GM21737 (cell line): ENCODE data around the gene KCNMB1.
"Not testable (repeated sequence)": the region's sequence is repeated elsewhere in the genome, so short reads cannot be mapped to it uniquely, and the experiment has no call there.

Experiments
- ATAC-seq: cut with Tn5 transposase; IDR thresholded peaks from one replicate; pipeline ENCODE4 v1.9.1; 2021; ENCODE audit warnings: mild to moderate bottlenecking, moderate library complexity; ENCODE audit not compliant: unreplicated experiment

KCNMB1 gene

DNA sequence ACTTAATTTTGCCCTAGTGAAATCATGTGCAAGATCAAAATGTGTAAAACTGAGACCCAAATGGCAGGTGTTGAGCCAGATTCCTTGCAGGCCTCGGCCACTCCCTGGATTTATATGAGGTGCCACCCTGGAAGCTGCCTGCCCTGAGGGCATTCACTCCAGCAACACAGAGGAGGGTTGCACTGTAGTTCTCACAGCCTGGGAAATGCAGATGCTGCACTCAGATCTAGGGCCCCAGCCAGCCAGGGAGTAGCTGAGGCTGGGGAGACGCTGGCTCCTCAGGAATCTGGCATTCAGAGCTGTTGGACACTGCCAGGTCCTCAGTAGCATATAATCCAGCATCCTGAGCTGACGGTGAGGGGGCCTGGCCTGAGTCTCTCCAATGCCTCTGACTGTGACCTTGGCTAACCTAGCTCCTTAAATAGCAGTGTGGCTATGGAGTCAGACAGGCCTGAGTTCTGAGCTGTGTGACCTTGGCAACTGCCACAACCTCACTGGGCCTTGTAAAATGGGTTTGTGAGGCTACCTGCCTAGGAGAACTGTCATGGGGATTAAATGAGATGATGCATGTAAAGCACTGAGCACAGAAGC is 8.7 kb downstream of the KCNMB1 start:
- no peak for ATAC-seq

DNA sequence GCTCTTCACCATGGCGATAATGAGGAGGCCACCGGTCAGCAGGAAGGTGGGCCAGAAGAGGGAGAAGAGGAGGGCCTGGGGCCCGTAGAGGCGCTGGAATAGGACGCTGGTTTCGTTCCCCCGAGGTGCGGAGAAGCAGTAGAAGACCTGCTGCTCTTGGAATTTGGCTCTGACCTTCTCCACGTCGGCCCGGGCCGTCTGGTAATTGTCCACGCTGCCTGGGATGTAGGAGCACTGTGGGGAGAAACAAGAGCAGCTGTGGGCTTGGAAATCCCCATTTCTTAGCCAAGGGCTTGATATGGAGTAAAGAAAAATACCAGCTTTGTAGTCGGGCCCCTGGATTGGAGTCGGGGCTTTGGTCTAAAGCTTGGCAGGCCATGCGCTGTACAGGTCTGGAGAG is 10.4 kb downstream of the KCNMB1 start:
- no peak for ATAC-seq

DNA sequence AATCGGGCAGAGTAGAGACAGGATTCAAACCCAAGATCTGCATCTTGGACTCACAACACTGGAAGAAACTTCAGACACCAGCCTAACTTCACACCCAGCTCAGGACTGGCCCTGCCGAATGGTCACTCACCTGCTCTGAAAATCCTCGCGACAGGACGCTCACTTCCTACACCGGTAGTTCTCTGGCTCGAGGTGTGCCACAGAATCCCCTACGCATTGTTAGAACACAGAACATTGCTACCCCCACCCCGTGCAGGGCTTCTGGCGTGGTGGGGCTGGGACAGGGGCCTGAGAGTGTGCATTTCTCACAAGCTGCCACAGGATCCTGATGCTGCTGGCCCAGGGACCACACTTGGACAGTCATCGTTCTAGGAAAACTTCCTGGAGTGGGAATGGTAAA is 12.1 kb downstream of the KCNMB1 start:
- ATAC-seq: no peak

DNA sequence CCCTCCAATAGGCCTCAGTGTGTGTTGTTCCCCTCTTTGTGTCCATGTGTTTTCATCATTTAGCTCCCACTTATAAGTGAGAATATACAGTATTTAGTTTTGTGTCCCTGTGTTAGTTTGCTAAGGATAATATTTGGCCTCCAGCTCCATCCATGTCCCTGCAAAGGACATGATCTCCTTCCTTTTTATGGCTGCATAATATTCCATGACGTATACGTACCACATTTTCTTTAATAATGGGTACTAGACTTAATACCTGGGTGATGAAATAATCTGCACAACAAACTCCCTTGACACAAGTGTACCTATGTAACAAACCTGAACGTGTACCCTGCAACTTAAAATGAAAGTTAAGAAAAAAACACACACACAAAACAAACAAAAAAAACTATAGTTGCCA is 12.6 kb downstream of the KCNMB1 start:
- not testable (repeated sequence) for ATAC-seq

DNA sequence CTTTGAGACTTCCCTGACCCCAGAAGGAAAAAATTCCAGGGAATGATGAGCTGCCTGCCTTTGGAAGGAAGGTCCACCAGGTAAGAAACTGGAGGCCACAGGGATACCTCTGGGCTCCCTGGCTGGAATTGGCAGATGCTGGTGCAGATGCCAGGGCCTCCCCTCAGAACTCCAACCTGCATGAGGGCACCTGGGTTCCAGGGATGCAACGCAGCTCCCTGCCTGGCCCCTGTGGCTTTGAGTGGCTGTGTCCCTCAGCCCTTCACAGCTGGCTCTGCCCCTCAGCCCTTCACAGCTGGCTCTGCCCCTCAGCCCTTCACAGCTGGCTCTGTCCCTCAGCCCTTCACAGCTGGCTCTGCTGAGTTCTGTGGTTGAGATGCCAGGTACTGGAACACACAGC is 13.9 kb downstream of the KCNMB1 start:
- no peak for ATAC-seq

DNA sequence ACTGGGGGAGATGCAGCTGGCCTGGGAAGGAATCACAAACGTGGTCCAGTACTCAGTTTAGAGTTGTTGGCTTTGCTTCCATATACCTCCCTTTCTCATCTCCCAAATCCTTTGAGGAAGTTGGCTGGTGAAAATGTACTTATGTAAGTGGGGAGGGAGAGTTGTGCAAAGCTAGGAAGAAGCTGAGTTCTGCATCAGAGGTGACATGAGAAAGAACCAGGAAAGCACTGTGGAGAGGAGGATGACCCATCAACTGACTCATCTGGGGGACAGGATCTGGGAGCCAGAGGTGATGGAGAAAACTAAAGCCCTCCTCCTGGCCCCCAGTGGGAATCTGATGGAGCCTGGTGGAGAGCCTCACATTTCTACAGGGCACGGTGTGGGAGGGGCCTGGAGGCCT is 16.2 kb downstream of the KCNMB1 start:
- no peak for ATAC-seq

DNA sequence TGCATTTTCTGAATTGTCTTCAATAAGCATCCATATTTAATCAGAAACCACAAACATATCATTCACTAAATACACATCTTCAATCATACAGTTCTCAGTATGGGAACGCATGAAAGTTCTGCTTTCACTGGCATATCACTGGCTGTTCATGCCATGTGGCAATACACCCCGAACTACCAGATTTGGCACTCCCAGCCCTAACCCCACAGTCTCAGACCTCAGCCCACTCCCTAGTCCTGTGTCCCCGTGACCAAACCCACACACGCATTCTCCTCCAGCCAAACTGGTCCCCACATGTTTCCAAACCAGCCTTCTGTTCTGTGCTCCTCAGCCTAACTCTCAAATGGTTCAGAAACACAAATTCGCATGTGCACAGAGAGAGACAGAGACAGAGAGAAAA is 20.6 kb downstream of the KCNMB1 start:
- ATAC-seq: no peak

DNA sequence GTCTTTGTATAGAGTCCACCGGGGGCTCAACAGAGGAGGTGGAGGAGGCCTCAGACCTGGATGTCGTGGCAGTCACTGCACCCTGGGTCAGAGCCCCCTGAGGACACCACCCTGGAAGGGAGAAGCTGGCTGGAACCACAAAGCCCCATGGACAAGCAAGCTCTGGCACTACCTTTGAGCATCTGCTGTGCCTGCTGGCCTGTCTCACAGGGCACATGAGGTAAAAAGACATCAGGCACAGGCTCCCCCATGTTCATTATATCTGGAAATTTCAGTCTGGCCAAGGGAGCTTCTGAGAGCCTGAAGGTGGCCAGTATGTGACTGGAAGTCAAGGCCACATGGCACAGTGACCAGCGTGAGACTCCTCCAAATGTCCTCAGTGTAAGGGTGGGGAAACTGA is 22.9 kb downstream of the KCNMB1 start:
- ATAC-seq: no peak

DNA sequence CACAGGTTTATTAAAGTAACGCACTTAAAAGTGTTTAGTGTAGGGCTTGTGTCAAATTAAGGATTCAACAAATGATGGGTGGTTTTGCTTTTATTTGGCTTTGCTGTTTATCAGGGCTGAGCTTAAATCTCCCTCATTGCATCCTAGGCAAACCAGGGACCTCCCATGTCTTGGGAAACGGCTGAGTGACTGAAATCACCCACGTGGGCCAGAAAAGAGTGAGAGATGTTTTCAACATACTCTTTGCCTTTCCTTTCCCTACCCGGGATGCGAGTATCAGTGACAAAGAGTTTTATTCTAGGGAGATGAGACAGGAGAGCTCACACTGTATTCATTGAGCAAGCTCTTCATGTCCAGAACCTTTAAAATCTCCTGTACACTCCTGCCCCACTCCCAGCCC is 23.3 kb downstream of the KCNMB1 start:
- ATAC-seq: no peak

DNA sequence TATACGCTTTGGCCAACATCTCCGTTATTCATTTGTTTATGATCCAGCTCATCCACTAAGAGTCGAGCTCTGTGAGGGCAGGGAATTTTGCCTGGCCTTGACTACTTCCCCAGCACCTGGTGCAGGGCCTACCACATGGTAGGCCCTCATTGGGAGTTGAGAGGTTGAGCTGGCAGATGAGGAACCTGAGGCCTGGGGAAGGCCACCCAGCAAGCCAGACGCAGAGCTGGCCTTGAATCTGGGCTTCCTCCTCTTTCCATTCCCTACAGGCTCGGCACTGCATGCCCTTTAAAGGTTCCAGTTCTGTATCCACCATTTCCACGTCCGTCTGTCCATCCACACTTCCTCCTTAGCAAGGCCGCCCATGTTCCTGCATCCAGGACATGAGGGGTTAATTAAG is 24.2 kb downstream of the KCNMB1 start:
- ATAC-seq: no peak

DNA sequence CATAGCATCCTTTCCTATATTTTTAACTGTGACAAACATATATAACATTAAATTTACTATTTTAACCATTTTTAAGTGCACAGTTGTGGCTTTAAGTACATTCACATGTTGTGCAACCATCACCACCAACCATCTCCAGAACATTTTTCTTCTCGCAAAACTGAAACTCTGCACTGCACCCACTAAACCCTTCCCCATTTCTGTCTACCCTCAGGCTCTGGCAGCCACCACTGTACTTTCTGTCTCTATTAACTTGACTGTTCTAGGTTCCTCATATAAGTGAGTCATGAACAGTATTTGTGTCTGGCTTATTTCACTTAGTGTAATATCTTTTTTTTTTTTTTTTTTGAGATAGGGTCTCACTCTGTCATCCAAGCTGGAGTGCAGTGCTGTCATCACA is 25.5 kb downstream of the KCNMB1 start:
- no peak for ATAC-seq

DNA sequence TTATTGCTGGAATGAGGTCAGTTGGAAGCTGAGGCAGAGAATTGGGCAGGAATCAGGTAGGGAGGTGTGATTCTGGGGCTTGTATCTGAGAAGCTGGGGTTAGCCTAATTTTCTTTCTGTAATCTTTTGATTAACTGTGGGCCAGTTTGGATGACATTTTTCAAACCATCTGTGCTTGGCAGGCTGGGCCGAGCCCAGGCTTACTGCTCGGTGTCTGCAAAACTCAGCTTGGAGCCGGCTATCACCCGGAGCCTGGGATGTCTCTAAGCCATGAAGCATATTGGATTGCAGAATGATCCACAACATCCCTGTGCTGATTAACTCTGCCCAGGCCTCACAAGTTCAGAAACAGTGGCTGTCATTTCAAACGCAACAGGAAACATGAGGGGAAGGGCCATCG is 26.5 kb downstream of the KCNMB1 start:
- no peak for ATAC-seq

DNA sequence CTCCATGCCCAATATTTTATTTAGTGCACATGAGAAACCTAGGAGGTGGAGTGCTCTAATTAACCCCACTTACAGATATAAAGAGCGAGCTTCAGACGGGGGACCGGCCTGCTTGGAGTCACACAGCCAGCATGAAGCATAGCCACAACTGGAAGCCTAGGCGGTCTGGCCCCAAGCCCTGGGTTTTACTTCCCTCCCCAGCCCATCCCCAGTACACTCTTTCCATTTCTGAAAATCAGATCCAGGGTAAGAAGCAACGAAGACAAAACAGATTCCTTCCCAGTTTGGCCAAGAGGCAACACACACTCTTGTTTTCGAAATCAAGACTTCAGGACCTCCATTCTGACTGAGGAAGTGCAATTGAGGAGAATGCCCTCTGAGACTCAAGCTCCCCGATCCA is 27.1 kb downstream of the KCNMB1 start:
- ATAC-seq: no peak

DNA sequence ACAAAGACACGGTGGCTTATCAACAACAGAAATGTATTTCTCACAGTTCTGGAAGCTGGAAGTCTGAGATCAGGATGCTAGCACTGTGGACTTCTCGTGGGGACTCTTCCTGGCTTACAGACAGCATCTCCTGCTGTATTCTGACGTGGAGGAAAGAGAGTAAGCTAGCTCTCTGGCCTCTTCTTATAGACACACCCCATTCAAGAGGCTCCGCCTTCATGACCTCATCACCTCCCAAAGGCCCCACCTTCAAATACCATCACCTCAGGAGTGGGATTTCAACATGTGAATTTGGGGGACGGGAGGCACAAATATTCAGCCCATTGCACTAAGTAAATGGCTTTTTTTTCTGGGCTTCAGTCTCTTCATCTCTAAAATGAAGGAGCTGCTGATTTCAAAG is 27.6 kb downstream of the KCNMB1 start:
- ATAC-seq: no peak

DNA sequence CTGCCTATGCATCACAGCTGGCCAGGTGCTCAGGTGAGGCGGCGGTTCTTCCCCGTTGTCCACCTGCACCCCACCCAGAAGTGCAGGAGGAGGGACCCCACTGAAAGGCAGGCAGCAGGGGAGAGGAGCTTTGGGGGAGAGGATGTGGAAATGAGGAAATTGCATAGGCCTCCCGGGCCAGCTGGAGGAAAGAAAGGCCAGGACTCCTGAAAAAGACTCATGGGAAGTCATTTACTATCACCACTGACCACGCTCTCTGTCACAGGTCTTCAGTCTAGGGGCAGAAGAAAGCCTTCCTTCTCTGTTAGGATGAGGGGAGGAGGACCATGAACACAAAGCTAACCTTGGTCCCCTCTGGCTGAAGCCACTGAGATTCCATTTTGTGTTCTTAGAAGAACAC is 28.1 kb downstream of the KCNMB1 start:
- ATAC-seq: no peak

DNA sequence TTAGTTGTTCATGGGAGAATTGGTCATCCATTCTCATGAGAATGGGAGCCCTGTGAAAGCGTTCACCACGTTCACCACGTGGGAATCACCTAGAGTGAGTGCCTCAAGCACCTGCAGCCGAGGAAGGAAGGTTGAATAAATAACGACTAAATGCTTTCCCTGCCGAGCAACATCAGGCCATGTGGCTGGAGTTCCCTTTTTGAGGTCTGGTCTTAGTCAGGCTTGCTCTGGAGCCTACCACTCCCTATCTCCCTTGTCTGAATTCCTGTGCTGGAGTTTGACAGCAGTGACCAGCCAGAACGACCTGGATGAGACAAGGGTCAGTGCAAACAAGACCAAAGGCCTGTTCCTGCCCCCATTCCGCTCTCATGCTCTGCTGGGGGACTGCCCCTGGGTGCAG is 28.5 kb downstream of the KCNMB1 start:
- no peak for ATAC-seq

DNA sequence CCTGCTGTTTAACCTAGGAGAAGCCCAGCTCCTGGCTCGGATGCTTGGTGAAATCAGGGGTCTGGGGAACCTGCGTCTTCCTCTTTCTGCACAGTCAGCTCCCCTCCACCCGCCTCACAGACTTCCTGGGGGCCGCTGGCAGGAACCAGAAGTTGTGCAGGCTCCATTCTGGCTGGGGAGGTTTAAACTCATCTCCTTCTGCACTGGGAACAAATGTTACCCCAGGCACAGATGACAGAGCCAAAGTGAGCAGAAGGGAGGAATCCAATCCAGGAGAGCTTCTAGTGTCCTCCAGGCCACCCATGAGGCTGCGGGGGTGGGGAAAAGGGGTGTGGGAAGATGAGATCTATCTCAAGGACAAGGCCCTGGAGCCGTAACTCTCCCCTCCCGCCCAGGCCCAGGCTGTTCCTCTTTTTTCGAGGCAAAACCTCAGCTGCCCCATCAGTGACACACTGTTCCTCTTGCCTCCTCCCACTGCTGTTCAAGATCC is 31.2 kb downstream of the KCNMB1 start:
- no peak for ATAC-seq

DNA sequence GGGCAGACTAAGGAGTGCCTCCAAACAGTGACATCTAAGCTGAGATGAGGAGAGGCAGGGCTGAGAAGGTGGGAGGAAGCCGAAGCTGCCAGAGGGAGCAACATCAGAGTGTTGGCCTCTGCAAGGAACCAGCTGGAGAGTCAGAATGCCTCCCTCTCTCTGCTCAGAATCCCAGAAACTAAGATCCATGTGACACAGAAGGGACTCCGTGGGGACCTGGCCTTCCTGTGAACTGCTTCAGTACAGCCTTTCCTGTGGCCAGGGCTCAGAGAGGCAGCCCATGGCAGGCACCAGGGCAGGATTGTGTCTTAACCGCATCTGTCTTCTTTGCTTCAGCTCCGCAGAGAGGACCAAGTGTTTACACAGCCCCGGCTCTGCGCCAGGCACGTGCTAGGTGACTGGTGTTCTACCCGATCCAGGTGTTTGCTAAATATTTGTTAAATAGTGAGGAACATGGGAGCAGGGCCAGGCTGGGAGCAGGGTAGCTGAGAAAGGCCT is 33.5 kb downstream of the KCNMB1 start:
- no peak for ATAC-seq

DNA sequence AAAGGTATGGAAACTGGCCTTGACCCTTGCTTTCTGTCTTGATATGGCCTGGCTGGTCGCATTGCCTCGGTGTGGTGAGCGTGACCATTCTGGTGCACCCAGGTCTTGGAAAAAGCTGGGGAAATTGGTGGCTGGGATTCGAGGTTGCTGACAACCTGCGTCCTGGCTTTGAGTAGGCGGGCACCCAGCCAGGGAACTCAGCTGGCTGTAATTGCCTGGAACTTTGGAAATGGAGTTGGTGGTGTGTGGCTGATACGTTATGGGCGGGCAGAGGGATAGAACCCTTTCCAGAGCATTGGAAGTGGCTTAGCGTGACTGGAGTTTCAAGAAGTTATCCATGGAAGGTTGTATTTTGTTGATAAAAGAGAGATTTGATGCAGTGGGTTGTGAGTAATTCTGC is 35.2 kb downstream of the KCNMB1 start:
- no peak for ATAC-seq

DNA sequence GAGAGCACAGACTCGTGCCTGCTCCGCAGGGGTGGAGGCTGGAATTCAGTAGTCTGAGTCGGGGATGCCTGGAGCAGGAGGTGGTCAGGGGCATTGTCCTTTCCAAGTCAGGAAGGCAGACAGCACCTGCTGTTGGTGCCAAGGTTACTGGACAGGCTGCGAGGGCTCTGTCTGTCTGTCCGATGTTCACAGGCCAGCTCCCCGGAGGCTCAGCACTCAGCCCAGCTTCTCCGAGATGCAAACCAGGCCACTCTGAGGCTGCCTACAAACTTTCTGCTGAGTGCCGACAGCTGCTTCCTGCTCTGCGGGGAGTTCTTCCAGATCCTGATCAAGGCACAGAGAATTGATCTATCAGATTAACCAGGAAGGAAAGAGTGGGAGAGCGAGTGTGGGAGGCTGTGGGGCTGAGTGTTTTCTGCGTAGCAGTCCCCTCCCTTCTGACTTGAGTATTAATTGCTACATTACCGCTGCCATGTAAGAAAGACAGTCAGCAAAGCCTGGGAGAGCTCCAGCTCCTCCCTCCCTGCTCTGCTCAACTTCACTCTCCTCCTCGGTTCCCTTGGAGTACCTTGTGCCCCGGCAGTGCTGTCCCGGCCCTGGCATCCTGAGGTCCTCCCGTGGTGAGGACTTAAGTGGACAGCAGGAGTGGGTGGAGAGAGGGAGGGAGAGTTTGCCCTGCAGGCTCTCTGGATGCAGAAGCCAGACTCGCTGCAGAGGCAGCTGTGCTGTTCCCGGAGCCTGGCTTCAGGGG is 36.0 kb downstream of the KCNMB1 start:
- no peak for ATAC-seq

DNA sequence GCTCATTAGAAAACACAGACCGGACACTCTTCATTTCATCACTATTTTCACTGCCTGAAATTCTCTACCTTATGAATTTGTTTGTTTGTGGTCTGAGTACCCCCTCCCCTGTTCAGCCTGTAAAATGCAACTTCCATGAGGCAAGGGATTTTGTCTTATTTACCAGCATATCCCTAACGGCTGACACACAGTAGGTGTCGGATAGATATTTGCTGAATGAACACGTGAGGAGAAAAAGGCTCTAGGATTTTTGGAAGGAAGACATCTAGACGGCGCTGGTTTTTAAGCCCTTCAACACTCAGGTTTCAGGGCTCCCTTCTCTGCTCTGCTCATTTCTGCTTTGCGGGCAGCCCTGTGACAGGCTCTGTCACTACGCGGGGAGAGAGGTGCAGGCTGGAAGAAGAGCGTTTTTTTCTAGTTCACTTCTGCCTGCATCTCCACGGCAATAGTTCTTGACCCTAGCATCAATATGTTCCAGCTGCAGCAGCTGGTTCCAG is 41.0 kb downstream of the KCNMB1 start:
- ATAC-seq: no peak

DNA sequence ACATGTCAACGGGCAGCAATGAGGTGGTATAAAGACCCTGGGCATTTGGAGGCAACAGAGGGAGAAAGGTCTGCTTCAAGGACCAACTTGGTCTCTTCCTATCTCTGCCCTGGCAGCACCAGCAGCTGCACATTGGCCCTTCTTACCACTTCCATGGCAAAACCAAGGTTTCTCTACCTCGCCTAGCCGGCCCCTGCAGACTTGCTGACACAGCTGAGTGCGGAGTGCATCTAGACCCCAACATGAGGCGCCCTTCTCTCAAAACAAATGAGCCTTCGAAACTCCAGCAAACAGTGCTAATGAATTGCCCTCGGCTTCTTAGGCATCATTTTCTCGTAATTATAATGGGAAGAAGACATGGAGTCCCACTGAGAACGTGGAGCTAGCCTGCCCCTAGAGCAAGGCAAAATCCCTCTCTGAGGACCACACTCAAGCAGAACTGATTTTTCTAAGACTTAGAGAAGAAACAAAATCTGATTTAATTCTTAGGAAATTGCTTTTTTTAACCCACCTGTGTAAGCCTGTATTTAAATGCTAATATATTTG is 42.1 kb downstream of the KCNMB1 start:
- ATAC-seq: no peak
